CD4-positive, alpha-beta memory T cell (primary cell): ENCODE results near the gene PIAS4. TPM values are rescaled to one million over a fixed set of nuclear protein-coding genes. Genes with fewer than 3 reads are reported as not detected.

Source experiments
- CTCF ChIA-PET: fragments of 350-600 bp; sonication (Branson Sonifier 250); formaldehyde crosslinking; loops from one replicate; lab custom pipeline; 2021; ENCODE audit warnings: inconsistent platforms; ENCODE audit not compliant: partially characterized antibody; lab: Charles Lee
- POLR2A ChIA-PET: fragments of 350-600 bp; sonication (Branson Sonifier 250); formaldehyde crosslinking; loops from one replicate; lab custom pipeline; 2021; ENCODE audit not compliant: partially characterized antibody; lab: Charles Lee
- DNase-seq, 5 donors: peaks; one replicate each; pipeline versions ENCODE4 v3.0.0 to v3.0.0-alpha.2; 2020 to 2022; ENCODE audit warnings: mixed read lengths in 1 of 5
- H3K27ac ChIP-seq: one replicate; pipeline ENCODE4 v1.7.0; 2013; ENCODE audit warnings: low read depth, low read length
- H3K27me3 ChIP-seq: 2 replicates; pipeline ENCODE4 v1.7.0; 2013; ENCODE audit warnings: mild to moderate bottlenecking, low read length, moderate library complexity; ENCODE audit not compliant: insufficient read depth
- H3K36me3 ChIP-seq: 2 replicates; pipeline ENCODE4 v1.7.0; 2013; ENCODE audit warnings: mild to moderate bottlenecking, low read length, moderate library complexity; ENCODE audit not compliant: insufficient read depth
- H3K4me1 ChIP-seq: 2 replicates; pipeline ENCODE4 v1.7.0; 2013; ENCODE audit warnings: mild to moderate bottlenecking, low read length, moderate library complexity; ENCODE audit not compliant: insufficient read depth
- H3K4me3 ChIP-seq, 2 donors: one replicate each; pipeline ENCODE4 v1.7.0; 2013; ENCODE audit warnings: low read length in 2 of 2, mild to moderate bottlenecking in 1 of 2
- H3K9me3 ChIP-seq, 2 donors: one replicate each; pipeline ENCODE4 v1.7.0; 2013; ENCODE audit warnings: low read length in 2 of 2, control low read depth in 1 of 2; ENCODE audit not compliant: control insufficient read depth in 1 of 2
- H3K27ac Mint-ChIP-seq, 7 donors: one replicate each; pipeline ENCODE4 v1.8.0; 2020 to 2021; ENCODE audit warnings: mixed read lengths in 7 of 7, mild to moderate bottlenecking in 6 of 7, inconsistent platforms in 3 of 7, moderate library complexity in 3 of 7
- H3K27me3 Mint-ChIP-seq, 2 donors: one replicate each; pipeline ENCODE4 v1.8.0; 2020 to 2021; ENCODE audit warnings: mixed read lengths in 2 of 2
- H3K36me3 Mint-ChIP-seq, 2 donors: one replicate each; pipeline ENCODE4 v1.8.0; 2020 to 2021; ENCODE audit warnings: mixed read lengths in 2 of 2, inconsistent platforms in 1 of 2, mild to moderate bottlenecking in 1 of 2
- H3K4me1 Mint-ChIP-seq, 4 donors: one replicate each; pipeline ENCODE4 v1.8.0; 2020 to 2021; ENCODE audit warnings: mixed read lengths in 4 of 4, mild to moderate bottlenecking in 1 of 4
- H3K4me3 Mint-ChIP-seq, 8 donors: one replicate each; pipeline ENCODE4 v1.8.0; 2020 to 2021; ENCODE audit warnings: mixed read lengths in 8 of 8, mild to moderate bottlenecking in 7 of 8, moderate library complexity in 6 of 8, inconsistent platforms in 3 of 8
- H3K9me3 Mint-ChIP-seq, 8 donors: one replicate each; pipeline ENCODE4 v1.8.0; 2020 to 2021; ENCODE audit warnings: mixed read lengths in 8 of 8, mild to moderate bottlenecking in 5 of 8, inconsistent platforms in 3 of 8, moderate library complexity in 1 of 8
- intact Hi-C: fragments of 100-400 bp; cut with micrococcal nuclease; formaldehyde crosslinking; loops from one replicate; pipeline ENCODE4 v1.15.1; 2023
- polyA plus RNA-seq, 2 donors: library from polyadenylated mRNA; unstranded; fragments of 300-500 nt; fragmentation: Illumina TruSeq; gene quantifications; one replicate each; pipeline ENCODE4 v1.2.3, GENCODE V29; 2021
- total RNA-seq, 2 experiments: library from RNA; stranded (reverse); gene quantifications; one replicate each; pipeline ENCODE4 v1.2.3, GENCODE V29; 2021

Gene PIAS4
- total and polyA plus RNA-seq, 4 experiments from 2014 or later, result 5.2 to 42.6 (median 22.4) TPM

DNA sequence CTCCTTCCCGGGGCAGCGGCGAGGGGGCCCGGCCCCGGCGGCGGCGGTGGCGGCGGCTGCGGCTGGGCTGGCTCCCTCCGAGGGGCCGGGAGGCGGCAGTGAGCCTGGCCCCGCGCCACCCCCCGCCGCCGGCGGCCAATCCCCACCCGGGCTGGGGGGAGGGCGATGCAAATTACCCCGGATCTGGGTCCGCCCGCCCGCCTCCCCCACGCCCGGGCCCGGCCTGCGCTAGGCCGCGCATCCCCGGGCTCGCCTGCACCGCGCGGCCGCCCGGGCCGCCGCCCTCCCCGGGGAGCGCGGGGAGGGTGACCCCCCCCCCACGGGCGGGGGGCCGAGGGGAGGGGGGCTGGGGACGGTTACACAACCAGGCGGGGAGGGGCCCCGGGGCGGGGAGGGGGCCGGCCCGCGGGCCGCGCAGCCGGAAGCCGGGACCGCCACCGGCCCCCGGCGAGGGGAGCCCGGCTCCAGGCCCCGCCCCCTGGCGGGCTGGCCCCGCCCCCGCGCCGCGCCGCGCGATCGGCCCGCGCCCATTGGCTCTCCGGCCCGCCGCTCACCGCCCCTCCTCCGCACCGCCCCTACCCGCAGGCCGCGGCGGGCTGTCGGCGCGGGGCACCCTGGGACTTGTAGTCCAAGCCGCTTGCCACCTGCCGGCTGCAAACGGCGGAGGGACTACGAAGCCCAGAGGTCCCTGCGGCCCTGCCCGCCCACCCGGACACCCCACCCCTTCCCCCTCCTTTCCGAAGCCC, 58.1 kb downstream of the PIAS4 start:
- Mint-ChIP-seq H3K27ac (peak overlapping the region in 5 of 7 donors; percentile 35 to 80 (median 62)), H3K27me3 (no peaks in the 10 kb centered on the region), H3K4me1 (peaks cover 19 to 55% (median 37%) of the 10 kb centered on the region in 4 donors), H3K9me3 (no peaks in the 10 kb centered on the region), H3K4me3 (peak overlapping the region; percentile 66 to 80 (median 76)), H3K36me3 (peaks cover 0 to 10% of the 10 kb centered on the region in 2 donors)
- Histone ChIP-seq H3K36me3 (no peaks in the 10 kb centered on the region), H3K4me3 (peak overlapping the region in 1 of 2 donors; percentile 70), H3K27me3 (no peaks in the 10 kb centered on the region), H3K27ac (no peak overlapping the region), H3K4me1 (peaks cover 64% of the 10 kb centered on the region), H3K9me3 (no peaks in the 10 kb centered on the region)
- intact Hi-C loops, result loop anchor here (1.0 to 10.0 kb wide), 8 partner anchors 24 to 491 kb away; partner anchors contain the start of genes ANKRD24, HMG20B, MAP2K2 and PIAS4
- DNase-seq, result peak; percentile 96 to 99 (median 98)
- ChIA-PET POLR2A (interaction anchor here (0.5 to 3.6 kb wide), 16 partner anchors 12 to 181 kb away, joined by 3 to 54 read pairs (median 9); partner anchors contain the start of genes EEF2, PIAS4 and YJU2), CTCF (interaction anchor here (1.4 to 1.5 kb wide), 2 partner anchors 39 to 74 kb away, joined by 3 to 5 read pairs; no protein-coding TSS in a partner anchor)

GRCh38 chr19:4066176-4066606, 58.7 kb downstream of the PIAS4 start:
- H3K4me3 ChIP-seq, result peak overlapping the region in 1 of 2 donors; percentile 70
- ChIA-PET CTCF (interaction anchor here (1.4 to 1.5 kb wide), 2 partner anchors 38 to 74 kb away, joined by 3 to 5 read pairs; no protein-coding TSS in a partner anchor), POLR2A (interaction anchor here (0.8 to 3.6 kb wide), 13 partner anchors 12 to 181 kb away, joined by 3 to 54 read pairs (median 12); partner anchors contain the start of genes EEF2, PIAS4 and YJU2)
- Mint-ChIP-seq H3K36me3 (peaks cover 0 to 10% of the 10 kb centered on the region in 2 donors), H3K27ac (peak overlapping the region in 5 of 7 donors; percentile 35 to 80 (median 62)), H3K27me3 (no peaks in the 10 kb centered on the region), H3K4me1 (peaks cover 19 to 50% (median 35%) of the 10 kb centered on the region in 4 donors), H3K4me3 (peak overlapping the region; percentile 66 to 80 (median 76)), H3K9me3 (no peaks in the 10 kb centered on the region)
- no peaks in the 10 kb centered on the region for H3K9me3 ChIP-seq
- H3K27me3 ChIP-seq, result no peaks in the 10 kb centered on the region
- H3K4me1 ChIP-seq, result peaks cover 58% of the 10 kb centered on the region
- intact Hi-C loops, result loop anchor here (1.0 to 10.0 kb wide), 8 partner anchors 23 to 491 kb away; partner anchors contain the start of genes ANKRD24, HMG20B, MAP2K2 and PIAS4
- H3K27ac ChIP-seq, result peak overlapping the region; percentile 83
- H3K36me3 ChIP-seq, result no peaks in the 10 kb centered on the region
- peak in 4 of 5 donors; percentile 60 to 63 (median 62) for DNase-seq

DNA sequence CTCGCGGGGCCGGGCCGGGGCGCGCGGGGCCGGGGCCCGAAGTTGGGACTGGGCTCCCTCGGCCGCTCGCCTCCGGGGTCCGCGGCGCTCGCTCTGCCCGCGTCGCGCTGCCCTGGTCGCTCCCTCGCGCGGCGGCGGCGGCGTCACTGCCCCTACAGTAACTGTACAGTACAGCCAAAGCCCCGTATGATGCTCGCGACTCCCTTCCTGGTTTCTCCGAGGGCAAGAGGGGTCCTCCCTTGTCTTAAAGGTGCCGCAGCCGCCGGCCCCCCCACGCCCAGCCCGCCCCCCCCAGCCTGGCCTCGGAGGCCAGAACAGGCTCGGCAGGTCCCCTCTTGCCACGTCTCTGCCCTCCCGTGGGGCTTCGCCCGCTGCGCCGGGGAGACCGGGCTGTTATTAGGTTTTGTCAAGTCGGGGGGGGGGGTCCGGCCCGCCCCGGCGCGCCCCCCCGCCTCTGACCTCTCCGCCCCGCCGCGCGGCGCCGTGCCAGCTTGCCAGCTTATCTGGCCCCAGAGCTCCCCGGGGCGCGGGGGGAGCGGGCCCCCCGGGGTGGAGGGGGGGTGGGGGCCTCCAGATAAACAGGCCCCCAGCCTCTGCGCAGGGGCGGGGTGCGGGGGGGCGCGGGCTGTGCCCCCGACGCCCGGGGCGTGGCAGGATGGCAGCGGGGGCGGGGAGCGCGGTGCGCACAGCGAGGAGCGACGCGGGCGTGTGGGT, 59.3 kb downstream of the PIAS4 start, which contains the start of gene ZBTB7A:
TSS of gene ZBTB7A (minus strand) at position 218 of the 714 bp plus-strand sequence. CDS start 11,667 bp downstream, outside the sequence.
- CTCF ChIA-PET, result interaction anchor here (1.4 to 1.5 kb wide), 2 partner anchors 37 to 73 kb away, joined by 3 to 5 read pairs; no protein-coding TSS in a partner anchor
- Histone ChIP-seq H3K36me3 (no peaks in the 10 kb centered on the region), H3K4me1 (peaks cover 52% of the 10 kb centered on the region), H3K27me3 (no peaks in the 10 kb centered on the region), H3K4me3 (peak within 1 kb of the TSS in 1 of 2 donors; percentile 70), H3K9me3 (no peaks in the 10 kb centered on the region), H3K27ac (peak within 1 kb of the TSS; percentile 83)
- intact Hi-C loops, result loop anchor here (1.0 to 10.0 kb wide), 8 partner anchors 22 to 492 kb away; partner anchors contain the start of genes ANKRD24, HMG20B, MAP2K2 and PIAS4
- Mint-ChIP-seq H3K27me3 (no peaks in the 10 kb centered on the region), H3K27ac (peak within 1 kb of the TSS; percentile 90 to 95 (median 93)), H3K9me3 (no peaks in the 10 kb centered on the region), H3K4me3 (peak within 1 kb of the TSS; percentile 87 to 95 (median 91)), H3K36me3 (peaks cover 0 to 10% of the 10 kb centered on the region in 2 donors), H3K4me1 (peaks cover 19 to 47% (median 32%) of the 10 kb centered on the region in 4 donors)
- DNase-seq, result peak; percentile 78 to 93 (median 81)
- POLR2A ChIA-PET, result interaction anchor here (0.6 to 3.6 kb wide), 18 partner anchors 8 to 404 kb away, joined by 3 to 54 read pairs (median 6); partner anchors contain the start of genes APBA3, EEF2, PIAS4 and YJU2

GRCh38 chr19:4067396-4068046, 60.0 kb downstream of the PIAS4 start:
- Mint-ChIP-seq H3K9me3 (no peaks in the 10 kb centered on the region), H3K36me3 (peaks cover 0 to 8% of the 10 kb centered on the region in 2 donors), H3K4me3 (peak overlapping the region; percentile 86 to 93 (median 90)), H3K27me3 (no peaks in the 10 kb centered on the region), H3K4me1 (peaks cover 16 to 40% (median 29%) of the 10 kb centered on the region in 4 donors), H3K27ac (peak overlapping the region; percentile 88 to 97 (median 94))
- DNase-seq, result no peak
- no peaks in the 10 kb centered on the region for H3K36me3 ChIP-seq
- H3K27ac ChIP-seq, result peak overlapping the region; percentile 83
- ChIA-PET CTCF (interaction anchor here (0.5 kb wide), 1 partner anchor 1138 kb away, joined by 3 read pairs; no protein-coding TSS in a partner anchor), POLR2A (interaction anchor here (0.6 to 3.6 kb wide), 14 partner anchors 9 to 404 kb away, joined by 3 to 54 read pairs (median 10); partner anchors contain the start of genes APBA3, EEF2 and PIAS4)
- intact Hi-C loops, result loop anchor here (1.0 to 10.0 kb wide), 4 partner anchors 41 to 493 kb away; partner anchors contain the start of genes ANKRD24, HMG20B and SIRT6
- H3K9me3 ChIP-seq, result no peaks in the 10 kb centered on the region
- peaks cover 45% of the 10 kb centered on the region for H3K4me1 ChIP-seq
- H3K4me3 ChIP-seq, result peak overlapping the region in 1 of 2 donors; percentile 70
- H3K27me3 ChIP-seq, result no peaks in the 10 kb centered on the region

DNA sequence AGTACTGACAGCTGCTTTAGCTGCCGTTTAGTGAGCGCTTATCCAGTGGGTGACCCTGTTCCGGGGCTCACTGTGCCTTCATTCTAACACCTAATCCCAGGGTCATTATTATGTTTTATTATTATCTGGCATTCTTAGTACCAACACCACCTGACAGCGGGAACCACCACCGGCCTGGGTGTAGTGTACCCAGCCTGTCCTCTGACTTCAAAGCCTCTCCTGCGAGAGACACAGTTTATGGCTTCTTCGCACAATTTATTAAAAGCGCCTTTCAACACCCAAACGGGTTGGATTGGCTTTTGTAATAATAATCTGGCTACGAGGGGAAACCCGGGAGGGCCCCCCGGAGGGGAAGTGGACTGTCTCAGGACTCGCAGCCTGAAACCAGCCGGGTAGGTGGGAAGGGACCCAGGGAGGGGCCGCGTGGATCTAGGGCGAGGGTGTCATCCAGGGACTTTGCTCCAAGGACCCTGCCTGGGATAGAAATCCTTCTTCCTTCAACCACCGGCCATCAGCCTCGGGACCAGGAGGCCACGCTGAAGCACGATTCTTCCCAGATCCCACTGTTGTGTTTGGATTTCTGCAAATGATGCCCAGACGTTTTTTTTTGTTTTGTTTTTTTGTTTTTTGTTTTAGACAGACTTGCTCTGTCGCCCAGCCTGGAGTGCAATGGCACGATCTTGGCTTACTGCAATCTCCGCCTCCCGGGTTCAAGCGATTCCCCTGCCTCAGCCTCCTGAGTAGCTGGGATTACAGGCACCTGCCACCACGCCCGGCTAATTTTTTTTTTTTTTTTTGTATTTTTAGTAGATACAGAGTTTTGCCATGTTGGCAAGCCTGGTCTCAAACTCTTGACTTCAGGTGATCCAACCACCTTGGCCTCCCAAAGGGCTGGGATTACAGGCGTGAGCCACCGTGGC, 60.8 kb downstream of the PIAS4 start:
- intact Hi-C loops, result loop anchor here (1.0 to 10.0 kb wide), 3 partner anchors 71 to 494 kb away; partner anchors contain the start of genes ANKRD24, HMG20B and SIRT6
- Mint-ChIP-seq H3K27ac (peak overlapping the region; percentile 88 to 97 (median 94)), H3K9me3 (no peaks in the 10 kb centered on the region), H3K36me3 (peaks cover 0 to 7% of the 10 kb centered on the region in 2 donors), H3K27me3 (no peaks in the 10 kb centered on the region), H3K4me3 (peak overlapping the region; percentile 86 to 93 (median 90)), H3K4me1 (peaks cover 16 to 32% (median 24%) of the 10 kb centered on the region in 4 donors)
- H3K4me1 ChIP-seq, result peaks cover 37% of the 10 kb centered on the region
- peak overlapping the region; percentile 83 for H3K27ac ChIP-seq
- ChIA-PET POLR2A (interaction anchor here (0.6 to 3.6 kb wide), 14 partner anchors 9 to 703 kb away, joined by 3 to 54 read pairs (median 10); partner anchors contain the start of gene EEF2), CTCF (interaction anchor here (0.5 kb wide), 1 partner anchor 1137 kb away, joined by 3 read pairs; no protein-coding TSS in a partner anchor)
- no peaks in the 10 kb centered on the region for H3K27me3 ChIP-seq
- no peaks in the 10 kb centered on the region for H3K36me3 ChIP-seq
- DNase-seq, result peak in 3 of 5 donors; percentile 23 to 56 (median 33)
- no peaks in the 10 kb centered on the region for H3K9me3 ChIP-seq
- H3K4me3 ChIP-seq, result peak overlapping the region in 1 of 2 donors; percentile 70
